Uterus (tissue), 4 donors: ENCODE data around the gene ADCY9. TPM values are rescaled to one million over a fixed set of nuclear protein-coding genes. Genes with fewer than 3 reads are reported as not detected.

Source experiments
- DNase-seq, 2 donors: peaks; one replicate each; pipeline ENCODE4 v3.0.0-alpha.2; 2019 to 2020
- H3K27ac ChIP-seq, 2 donors: fragments of 200-600 bp; sonication (generic); 1 replicate in 1 of 2; 2 replicates in 1 of 2; pipeline ENCODE4 v1.5.1; 2016 to 2018
- H3K27me3 ChIP-seq, 2 donors: fragments of 200-600 bp; sonication (generic); one replicate each; pipeline ENCODE4 v1.5.1; 2018 to 2019; ENCODE audit warnings: control low read depth in 1 of 2
- H3K36me3 ChIP-seq, 2 donors: fragments of 200-600 bp; sonication (generic); one replicate each; pipeline ENCODE4 v1.5.1; 2019; ENCODE audit warnings: control low read depth in 1 of 2
- H3K4me1 ChIP-seq, 2 donors: fragments of 200-600 bp; sonication (generic); one replicate each; pipeline ENCODE4 v1.5.1; 2018 to 2019; ENCODE audit warnings: control low read depth in 1 of 2
- H3K4me3 ChIP-seq, 2 donors: fragments of 200-600 bp; sonication (generic); 1 replicate in 1 of 2; 2 replicates in 1 of 2; pipeline ENCODE4 v1.5.1; 2018 to 2019; ENCODE audit warnings: mild to moderate bottlenecking in 1 of 2
- H3K9me3 ChIP-seq, 2 donors: fragments of 200-600 bp; sonication (generic); one replicate each; pipeline ENCODE4 v1.5.1; 2019; ENCODE audit warnings: control low read depth in 1 of 2
- CTCF ChIP-seq, 4 experiments: fragments of 200-600 bp in 2 of 4; fragments of 450-650 bp in 2 of 4; sonication (generic) in 2 of 4; IDR thresholded peaks; one replicate each; pipeline ENCODE4 v1.5.1; 2016 to 2019; ENCODE audit warnings: antibody characterized with exemption in 4 of 4, mild to moderate bottlenecking in 2 of 4, moderate library complexity in 1 of 4
- POLR2A ChIP-seq, 2 donors: fragments of 450-650 bp; IDR thresholded peaks; one replicate each; pipeline ENCODE4 v1.6.1; 2016; ENCODE audit warnings: antibody characterized with exemption in 2 of 2, mild to moderate bottlenecking in 1 of 2, moderate library complexity in 1 of 2
- intact Hi-C: fragments of 100-400 bp; cut with DNase I; formaldehyde crosslinking; loops from one replicate; pipeline ENCODE4 v1.15.1; 2023; ENCODE audit warnings: low total_unique reads
- total RNA-seq, 4 donors: library from RNA; depleted of rRNA in 3 of 4; stranded (reverse); fragments of >200 nt in 3 of 4; gene quantifications; one replicate each; pipeline versions ENCODE4 v1.1.0 to v1.2.4, GENCODE V29; 2014 to 2023
- donor health status: DM: yes; HTN: yes; CAD: no.

Gene ADCY9
- total RNA-seq, 4 donors from 2014 or later, result 2.8 to 34.7 (median 20.2) TPM

DNA sequence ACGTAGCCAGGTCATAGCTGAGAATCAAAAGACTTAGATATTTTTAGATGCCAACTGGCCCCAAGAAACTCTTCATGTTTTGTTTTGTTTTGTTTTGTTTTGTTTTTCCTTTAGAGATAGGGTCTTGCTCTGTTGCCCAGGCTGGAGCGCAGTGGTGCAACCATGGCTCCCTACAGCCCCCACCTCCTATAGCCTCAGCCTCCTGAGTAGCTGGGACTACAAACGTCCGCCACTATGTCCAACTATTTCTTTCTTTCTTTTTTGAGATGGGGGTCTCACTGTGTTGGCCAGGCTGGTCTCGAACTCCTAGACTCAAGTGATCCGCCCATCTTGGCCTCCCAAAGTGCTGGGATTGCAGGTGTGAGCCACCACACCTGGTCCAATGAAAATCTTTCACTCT is 107.1 kb downstream of the ADCY9 start:
- H3K36me3 ChIP-seq, result no peaks in the 10 kb centered on the region
- H3K9me3 ChIP-seq, result no peaks in the 10 kb centered on the region
- no peak overlapping the region for H3K4me3 ChIP-seq
- H3K27me3 ChIP-seq, result no peaks in the 10 kb centered on the region
- intact Hi-C loops, result no loop called here
- no peaks in the 10 kb centered on the region for H3K4me1 ChIP-seq
- DNase-seq, result no peak
- no peak for TF ChIP-seq POLR2A (IDR thresholded peaks at IDR 0.05)
- TF ChIP-seq CTCF (IDR thresholded peaks at IDR 0.05), result no peak
- H3K27ac ChIP-seq, result no peak overlapping the region

DNA sequence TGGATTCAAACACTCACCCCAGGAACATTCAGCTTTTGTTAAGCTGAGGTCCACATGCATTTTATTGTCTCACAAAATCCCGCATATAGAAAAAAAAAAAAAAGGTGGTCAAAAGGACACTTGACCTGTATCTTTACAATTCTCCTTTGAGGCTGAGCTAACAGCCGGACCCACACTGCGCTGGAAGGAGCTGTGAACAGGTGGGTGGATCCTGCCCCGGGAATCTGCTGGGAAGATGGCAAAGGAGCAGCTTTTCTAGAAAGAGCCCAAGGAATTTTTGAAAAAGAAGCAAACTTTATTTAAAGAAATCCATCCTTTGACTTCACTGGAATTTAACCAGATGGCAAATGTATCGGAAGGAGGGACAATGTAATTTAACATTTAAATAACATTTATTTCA is 108.1 kb downstream of the ADCY9 start:
- intact Hi-C loops, result no loop called here
- Histone ChIP-seq H3K36me3 (no peaks in the 10 kb centered on the region), H3K27ac (no peak overlapping the region), H3K4me1 (no peaks in the 10 kb centered on the region), H3K9me3 (no peaks in the 10 kb centered on the region), H3K4me3 (no peak overlapping the region), H3K27me3 (no peaks in the 10 kb centered on the region)
- no peak for TF ChIP-seq CTCF (IDR thresholded peaks at IDR 0.05)
- TF ChIP-seq POLR2A (IDR thresholded peaks at IDR 0.05), result no peak
- DNase-seq, result no peak

DNA sequence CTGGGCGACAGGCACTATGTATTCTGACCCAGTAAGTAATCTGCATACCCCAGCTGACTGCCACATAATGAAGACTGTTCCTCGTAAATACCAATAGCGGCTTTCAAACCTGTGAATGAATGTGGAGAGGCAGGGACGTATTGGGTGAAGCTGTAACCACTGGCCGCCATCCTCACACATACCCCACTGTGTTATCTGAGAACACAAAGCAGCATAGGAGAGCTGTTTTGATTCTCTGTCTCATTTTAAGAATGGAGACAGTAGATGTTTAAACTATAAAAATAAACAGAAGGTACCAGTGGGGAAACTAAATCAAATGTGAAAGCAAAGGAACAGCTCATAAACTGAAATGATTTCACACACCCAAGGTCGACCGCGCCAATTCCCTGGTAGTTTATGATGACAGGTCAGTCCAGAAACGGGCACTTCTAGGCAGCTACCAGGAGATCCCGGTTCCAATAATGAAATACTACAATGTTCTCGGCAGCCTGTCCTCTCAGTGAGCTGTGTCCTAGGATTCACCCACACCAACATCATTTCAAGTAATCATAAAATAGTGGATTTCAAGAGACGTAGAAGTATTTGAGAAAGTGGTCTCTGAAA is 109.7 kb downstream of the ADCY9 start:
- intact Hi-C loops, result no loop called here
- no peaks in the 10 kb centered on the region for H3K36me3 ChIP-seq

GRCh38 chr16:4005731-4006130 is 110.5 kb downstream of the ADCY9 start:
- no peak for TF ChIP-seq POLR2A (IDR thresholded peaks at IDR 0.05)
- no peak for TF ChIP-seq CTCF (IDR thresholded peaks at IDR 0.05)
- no peaks in the 10 kb centered on the region for H3K27me3 ChIP-seq
- H3K9me3 ChIP-seq, result no peaks in the 10 kb centered on the region
- H3K27ac ChIP-seq, result no peak overlapping the region
- no peaks in the 10 kb centered on the region for H3K4me1 ChIP-seq
- H3K36me3 ChIP-seq, result no peaks in the 10 kb centered on the region
- intact Hi-C loops, result no loop called here
- DNase-seq, result no peak
- no peak overlapping the region for H3K4me3 ChIP-seq

More for the DNA sequence above, 109.7 kb downstream of the ADCY9 start:
- H3K9me3 ChIP-seq, result no peaks in the 10 kb centered on the region
- no peak overlapping the region for H3K27ac ChIP-seq
- H3K4me1 ChIP-seq, result no peaks in the 10 kb centered on the region
- no peak for DNase-seq
- H3K27me3 ChIP-seq, result no peaks in the 10 kb centered on the region
- no peak overlapping the region for H3K4me3 ChIP-seq
- TF ChIP-seq POLR2A (IDR thresholded peaks at IDR 0.05), result no peak
- TF ChIP-seq CTCF (IDR thresholded peaks at IDR 0.05), result no peak

DNA sequence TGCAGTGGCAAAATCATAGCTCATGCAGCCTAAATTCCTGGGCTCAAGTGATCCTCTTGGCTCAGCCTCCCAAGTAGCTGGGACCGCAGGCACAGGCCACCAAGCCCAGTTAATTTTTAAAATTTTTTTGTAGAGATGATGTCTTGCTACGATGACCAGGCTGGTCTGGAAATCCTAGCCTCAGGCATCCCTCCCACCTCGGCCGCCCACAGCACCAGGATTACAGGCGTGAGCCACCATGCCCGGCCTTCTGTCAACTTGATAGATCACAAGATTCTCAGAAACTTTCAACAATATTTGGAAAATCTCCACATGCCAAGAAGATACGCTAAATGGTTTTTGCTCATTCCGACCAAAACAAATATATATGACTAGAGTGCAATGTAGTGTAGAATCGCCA is 111.0 kb downstream of the ADCY9 start:
- intact Hi-C loops, result no loop called here
- Histone ChIP-seq H3K4me1 (no peaks in the 10 kb centered on the region), H3K9me3 (no peaks in the 10 kb centered on the region), H3K27me3 (no peaks in the 10 kb centered on the region), H3K27ac (no peak overlapping the region), H3K4me3 (no peak overlapping the region), H3K36me3 (no peaks in the 10 kb centered on the region)
- no peak for TF ChIP-seq POLR2A (IDR thresholded peaks at IDR 0.05)
- no peak for TF ChIP-seq CTCF (IDR thresholded peaks at IDR 0.05)
- no peak for DNase-seq
